ENCODE results near the gene RFWD3.
A peak's percentile ranks its signal among the peaks of the same experiment; 100 is the strongest.
"Not testable (repeated sequence)": the region's sequence is repeated elsewhere in the genome, so short reads cannot be mapped to it uniquely, and the experiment has no call there.

RFWD3 gene

GRCh38 chr16:74666425-74667254, at the start of gene RFWD3:
TSS of gene RFWD3 (minus strand) at chr16:74666877. CDS start at chr16:74661449, 5,428 bp downstream.
- peak; percentile 99 for DNase-seq

GRCh38 chr16:74716355-74716754, 49.7 kb upstream of the RFWD3 start:
- no peak for DNase-seq

GRCh38 chr16:74713876-74714275, 47.2 kb upstream of the RFWD3 start:
- no peak for DNase-seq

- DNase-seq, result no peak
Observed at GRCh38 chr16:74713325-74713724, 46.6 kb upstream of the RFWD3 start.

- DNase-seq, result no peak
Observed at GRCh38 chr16:74711938-74712337, 45.3 kb upstream of the RFWD3 start.

GRCh38 chr16:74710401-74710800, 43.7 kb upstream of the RFWD3 start:
- DNase-seq, result no peak

- peak; percentile 85 for DNase-seq
Observed at GRCh38 chr16:74709441-74709877, 42.8 kb upstream of the RFWD3 start.

- peak; percentile 67 for DNase-seq
Observed at GRCh38 chr16:74700438-74701225, 34.0 kb upstream of the RFWD3 start, which contains the start of gene MLKL. TSS of gene MLKL (minus strand) at chr16:74700862. CDS start at chr16:74695757, 5,105 bp downstream.

GRCh38 chr16:74700116-74700437, 33.4 kb upstream of the RFWD3 start:
- DNase-seq, result peak; percentile 37

GRCh38 chr16:74699666-74700065, 33.0 kb upstream of the RFWD3 start:
- peak; percentile 1 for DNase-seq

- DNase-seq, result peak; percentile 12
Observed at GRCh38 chr16:74698222-74698621, 31.5 kb upstream of the RFWD3 start.

- DNase-seq, result peak; percentile 84
Observed at GRCh38 chr16:74695450-74696422, 29.1 kb upstream of the RFWD3 start.

- no peak for DNase-seq
Observed at GRCh38 chr16:74691093-74691855, 24.6 kb upstream of the RFWD3 start.

- DNase-seq, result no peak
Observed at GRCh38 chr16:74682556-74682955, 15.9 kb upstream of the RFWD3 start.

- no peak for DNase-seq
Observed at GRCh38 chr16:74680681-74681080, 14.0 kb upstream of the RFWD3 start.

GRCh38 chr16:74679983-74680382, 13.3 kb upstream of the RFWD3 start:
- no peak for DNase-seq

GRCh38 chr16:74677868-74678267, 11.2 kb upstream of the RFWD3 start:
- no peak for DNase-seq

GRCh38 chr16:74673876-74674275, 7.2 kb upstream of the RFWD3 start:
- no peak for DNase-seq

GRCh38 chr16:74668877-74669276, 2.2 kb upstream of the RFWD3 start:
- not testable (repeated sequence) for DNase-seq

GRCh38 chr16:74667255-74667700, 601 bp upstream of the RFWD3 start:
- peak; percentile 23 for DNase-seq

GRCh38 chr16:74666010-74666421, 661 bp downstream of the RFWD3 start:
- no peak for DNase-seq

GRCh38 chr16:74661064-74661463, 5.6 kb downstream of the RFWD3 start:
- no peak for DNase-seq

All from CD4-positive, alpha-beta T cell treated with Interleukin-10 for 1 hour (primary cell).